Measurements from ENCODE around the gene MTA3. TPM values are rescaled to one million over a fixed set of nuclear protein-coding genes. Genes with fewer than 3 reads are reported as not detected.

Gene MTA3
- total and polyA plus RNA-seq, 2 of the 8 experiments (the other 6 are each of a cell fraction or from before 2014, with no cell fraction given), result 125 to 184 TPM

- CTCF ChIA-PET (ENCODE audit: partially characterized antibody), result interaction anchor here (0.6 to 1.2 kb wide), 3 partner anchors 16 to 1378 kb away, joined by 3 to 4 read pairs (median 3); no protein-coding TSS in a partner anchor
These were observed 209.7 kb downstream of the MTA3 start for GRCh38 chr2:42777883-42778805.

More at GRCh38 chr2:42777883-42778805, 209.7 kb downstream of the MTA3 start:
- no peaks in the 10 kb centered on the region for H4K20me1 ChIP-seq (replicated peaks in 1 of 2; ENCODE audit: control insufficient read depth in 1 of 2, insufficient read depth in 2 of 2, low read length in 2 of 2)
- peaks cover 14 to 21% of the 10 kb centered on the region in 2 experiments for H3K9me3 ChIP-seq (ENCODE audit: insufficient read depth in 2 of 2, low read depth in 1 of 2, low read length in 1 of 2)
- no peak overlapping the region for H3K56ac ChIP-seq (replicated peaks; ENCODE audit: insufficient read length, low read depth, low read length)
- H4K5ac ChIP-seq (ENCODE audit: insufficient read length, low read depth, low read length), result no peak overlapping the region
- no peak overlapping the region for H2BK120ac ChIP-seq (replicated peaks; ENCODE audit: low read depth, low read length)
- H3K27ac ChIP-seq (ENCODE audit: low read depth, low read length), result no peak overlapping the region
- H2BK15ac ChIP-seq (ENCODE audit: low read length), result no peak overlapping the region
- no peak overlapping the region for H2AFZ ChIP-seq (ENCODE audit: low read length)
- H4K91ac ChIP-seq (replicated peaks; ENCODE audit: insufficient read length, low read length), result no peak overlapping the region
- H3K9ac ChIP-seq (replicated peaks in 1 of 4; ENCODE audit: extremely low read depth in 1 of 4, low read depth in 3 of 4, low read length in 3 of 4), result no peak overlapping the region
- H3K4me1 ChIP-seq (replicated peaks in 1 of 4; ENCODE audit: control insufficient read depth in 3 of 4, insufficient read depth in 4 of 4, low read length in 3 of 4), result peaks cover 0 to 3% (median 2%) of the 10 kb centered on the region in 4 experiments; a peak in 3 of 7 replicates
- H3K79me2 ChIP-seq (ENCODE audit: control insufficient read depth in 1 of 2, insufficient read depth in 2 of 2, low read length in 2 of 2), result no peaks in the 10 kb centered on the region
- H3K23me2 ChIP-seq (ENCODE audit: low read depth, low read length), result no peaks in the 10 kb centered on the region
- POLR2A ChIA-PET (ENCODE audit: partially characterized antibody), result interaction anchor here (2.6 kb wide), 1 partner anchor 16 kb away, joined by 5 read pairs; no protein-coding TSS in a partner anchor
- H3K79me1 ChIP-seq (ENCODE audit: low read depth, low read length), result no peaks in the 10 kb centered on the region
- no peak overlapping the region for H2BK12ac ChIP-seq (ENCODE audit: low read depth, low read length)
- no peaks in the 10 kb centered on the region for H3K27me3 ChIP-seq (replicated peaks in 1 of 4; ENCODE audit: control insufficient read depth in 3 of 4, extremely low read depth in 1 of 4, insufficient read depth in 3 of 4, low read length in 3 of 4)
- DNase-seq (ENCODE audit: low read depth in 1 of 2, low spot score in 2 of 2) (no peak), FAIRE-seq (no peak)
- no peak overlapping the region for H3K18ac ChIP-seq (ENCODE audit: extremely low read depth, low read length)
- H2BK5ac ChIP-seq (ENCODE audit: low read depth, low read length), result no peak overlapping the region
- H3K36me3 ChIP-seq (ENCODE audit: control insufficient read depth in 2 of 4, insufficient read depth in 4 of 4, low read length in 3 of 4), result peaks cover 0 to 3% (median 1%) of the 10 kb centered on the region in 4 experiments; a peak in 2 of 8 replicates
- no peak for TF ChIP-seq RFX5 (IDR thresholded peaks at IDR 0.05; ENCODE audit: borderline replicate concordance, low read depth, low read length)
- TF ChIP-seq SIN3A (conservative IDR thresholded peaks at IDR 0.05 in 1 of 2, IDR thresholded peaks at IDR 0.05 in 1 of 2; ENCODE audit: low read depth in 1 of 2, low read length in 2 of 2), result no peak
- no peak for TF ChIP-seq CHD2 (IDR thresholded peaks at IDR 0.05; ENCODE audit: low read length)
- no peak for TF ChIP-seq HDAC6 (IDR thresholded peaks at IDR 0.05; ENCODE audit: low read depth, low read length)
- TF ChIP-seq, protein P1, sequence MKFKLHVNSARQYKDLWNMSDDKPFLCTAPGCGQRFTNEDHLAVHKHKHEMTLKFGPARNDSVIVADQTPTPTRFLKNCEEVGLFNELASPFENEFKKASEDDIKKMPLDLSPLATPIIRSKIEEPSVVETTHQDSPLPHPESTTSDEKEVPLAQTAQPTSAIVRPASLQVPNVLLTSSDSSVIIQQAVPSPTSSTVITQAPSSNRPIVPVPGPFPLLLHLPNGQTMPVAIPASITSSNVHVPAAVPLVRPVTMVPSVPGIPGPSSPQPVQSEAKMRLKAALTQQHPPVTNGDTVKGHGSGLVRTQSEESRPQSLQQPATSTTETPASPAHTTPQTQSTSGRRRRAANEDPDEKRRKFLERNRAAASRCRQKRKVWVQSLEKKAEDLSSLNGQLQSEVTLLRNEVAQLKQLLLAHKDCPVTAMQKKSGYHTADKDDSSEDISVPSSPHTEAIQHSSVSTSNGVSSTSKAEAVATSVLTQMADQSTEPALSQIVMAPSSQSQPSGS (IDR thresholded peaks at IDR 0.05; ENCODE audit: low read length), result no peak
- TF ChIP-seq EP300 (IDR thresholded peaks at IDR 0.05; ENCODE audit: borderline replicate concordance in 1 of 2, low read depth in 2 of 2, low read length in 2 of 2), result no peak
- TF ChIP-seq ATF3 (IDR thresholded peaks at IDR 0.05; ENCODE audit: insufficient read depth, low read depth, low read length), result no peak
- H4K8ac ChIP-seq (ENCODE audit: extremely low read depth, insufficient read depth, low read length), result no peak overlapping the region
- no peak overlapping the region for H3K14ac ChIP-seq (ENCODE audit: insufficient read length)
- H2AK5ac ChIP-seq (ENCODE audit: low read depth, low read length), result no peak overlapping the region
- no peak overlapping the region for H2BK20ac ChIP-seq (ENCODE audit: low read length)
- no peak overlapping the region for H3K4me2 ChIP-seq (ENCODE audit: insufficient read depth in 1 of 2, low read depth in 2 of 2, low read length in 2 of 2)
- no peak overlapping the region for H3K4ac ChIP-seq (replicated peaks; ENCODE audit: insufficient read length, low read depth, low read length)
- H3K4me3 ChIP-seq (ENCODE audit: extremely low read depth in 1 of 4, insufficient read depth in 2 of 4, low read depth in 3 of 4, low read length in 4 of 4), result no peak overlapping the region
- WGBS, 2 experiments (ENCODE audit: extremely low coverage in 1 of 2, insufficient coverage in 1 of 2, insufficient read length in 1 of 2, insufficient replicate concordance in 2 of 2, low coverage in 1 of 2, low lambda C conversion rate in 2 of 2, missing lambda C conversion rate in 1 of 2), result 93% methylated on average over 3 of the region's 3 CpGs; no CpG with 5 or more reads in 1 of the 2 experiments
- no peak overlapping the region for H3K23ac ChIP-seq (ENCODE audit: insufficient read length)

Data from H1 (cell line).